Measurements from ENCODE around the gene ENPP7.

DNA sequence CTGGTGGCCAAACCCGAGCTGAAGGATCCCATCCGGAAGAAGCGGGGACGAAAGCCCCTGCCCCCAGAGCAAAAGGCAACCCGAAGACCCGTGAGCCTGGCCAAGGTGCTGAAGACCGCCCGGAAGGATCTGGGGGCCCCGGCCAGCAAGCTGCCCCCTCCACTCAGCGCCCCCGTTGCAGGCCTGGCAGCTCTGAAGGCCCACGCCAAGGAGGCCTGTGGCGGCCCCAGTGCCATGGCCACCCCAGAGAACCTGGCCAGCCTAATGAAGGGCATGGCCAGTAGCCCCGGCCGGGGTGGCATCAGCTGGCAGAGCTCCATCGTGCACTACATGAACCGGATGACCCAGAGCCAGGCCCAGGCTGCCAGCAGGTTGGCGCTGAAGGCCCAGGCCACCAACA, 53.1 kb downstream of the ENPP7 start:
- TF ChIP-seq, protein P1, sequence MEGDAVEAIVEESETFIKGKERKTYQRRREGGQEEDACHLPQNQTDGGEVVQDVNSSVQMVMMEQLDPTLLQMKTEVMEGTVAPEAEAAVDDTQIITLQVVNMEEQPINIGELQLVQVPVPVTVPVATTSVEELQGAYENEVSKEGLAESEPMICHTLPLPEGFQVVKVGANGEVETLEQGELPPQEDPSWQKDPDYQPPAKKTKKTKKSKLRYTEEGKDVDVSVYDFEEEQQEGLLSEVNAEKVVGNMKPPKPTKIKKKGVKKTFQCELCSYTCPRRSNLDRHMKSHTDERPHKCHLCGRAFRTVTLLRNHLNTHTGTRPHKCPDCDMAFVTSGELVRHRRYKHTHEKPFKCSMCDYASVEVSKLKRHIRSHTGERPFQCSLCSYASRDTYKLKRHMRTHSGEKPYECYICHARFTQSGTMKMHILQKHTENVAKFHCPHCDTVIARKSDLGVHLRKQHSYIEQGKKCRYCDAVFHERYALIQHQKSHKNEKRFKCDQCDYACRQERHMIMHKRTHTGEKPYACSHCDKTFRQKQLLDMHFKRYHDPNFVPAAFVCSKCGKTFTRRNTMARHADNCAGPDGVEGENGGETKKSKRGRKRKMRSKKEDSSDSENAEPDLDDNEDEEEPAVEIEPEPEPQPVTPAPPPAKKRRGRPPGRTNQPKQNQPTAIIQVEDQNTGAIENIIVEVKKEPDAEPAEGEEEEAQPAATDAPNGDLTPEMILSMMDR (IDR thresholded peaks at IDR 0.05), result no peak
- no peak for TF ChIP-seq POLR2A (IDR thresholded peaks at IDR 0.05)

Measured in stomach (tissue), 4 donors.